Left lung (tissue), 10 donors: ENCODE measurements around the gene SMCO2. TPM values are rescaled to one million over a fixed set of nuclear protein-coding genes. Genes with fewer than 3 reads are reported as not detected.
A peak's percentile ranks its signal among the peaks of the same experiment; 100 is the strongest.

ENCODE experiments used
- ATAC-seq: fragments of 200-7000 bp; cut with Tn5 transposase; one replicate; pipeline ENCODE4 v1.9.1; 2020; ENCODE audit warnings: moderate library complexity
- DNase-seq, 4 donors: peaks; one replicate each; pipeline ENCODE4 v3.0.0-alpha.2; 2013 to 2020
- H3K27ac ChIP-seq, 2 donors: fragments of 200-600 bp; sonication (generic) in 1 of 2; one replicate each; pipeline versions ENCODE4 v1.5.0 to v1.8.0; 2020 to 2021
- H3K27me3 ChIP-seq, 2 donors: fragments of 200-600 bp; sonication (generic) in 1 of 2; one replicate each; pipeline versions ENCODE4 v1.5.0 to v1.8.0; 2020 to 2021
- H3K36me3 ChIP-seq, 2 donors: fragments of 200-600 bp; sonication (generic) in 1 of 2; one replicate each; pipeline versions ENCODE4 v1.5.0 to v1.8.0; 2020 to 2021
- H3K4me1 ChIP-seq, 2 donors: fragments of 200-600 bp; one replicate each; pipeline ENCODE4 v1.8.0; 2021
- H3K4me3 ChIP-seq, 2 donors: fragments of 200-600 bp; sonication (generic) in 1 of 2; one replicate each; pipeline versions ENCODE4 v1.5.0 to v1.8.0; 2020 to 2021; ENCODE audit warnings: mild to moderate bottlenecking in 1 of 2
- H3K9me3 ChIP-seq, 2 donors: fragments of 200-600 bp; sonication (generic) in 1 of 2; one replicate each; pipeline versions ENCODE4 v1.5.0 to v1.8.0; 2020 to 2021
- intact Hi-C, 2 donors: fragments of 100-400 bp; cut with DNase I; formaldehyde crosslinking; loops; one replicate each; pipeline versions ENCODE4 v1.11.2 to v1.14.2; 2022
- polyA plus RNA-seq, 6 donors: library from polyadenylated mRNA; unstranded; fragments of 120-200 nt; gene quantifications; one replicate each; pipeline ENCODE4 v1.2.1, GENCODE V29; 2013; ENCODE audit not compliant: insufficient read length in 6 of 6
- total RNA-seq, 2 donors: library from RNA; stranded (reverse); fragmentation: NEBNext Ultra II Directional; extraction: Animal tissue kit (Norgen Biotek cat#: 25700); gene quantifications; one replicate each; pipeline ENCODE4 v1.2.1, GENCODE V29; 2021
- TF ChIP-seq, protein P1 (sequence below), 2 donors: fragments of 200-600 bp; sonication (generic) in 1 of 2; IDR thresholded peaks; one replicate each; pipeline versions ENCODE4 v1.5.0 to v1.8.0; 2021; ENCODE audit warnings: antibody characterized with exemption in 2 of 2
- donor health status: DM: no; HTN: yes; CAD: no.
- donor health status: DM: no; HTN: no; CAD: no.

The SMCO2 gene
- total and polyA plus RNA-seq, 8 donors: 0.17 to 0.60 (median 0.27) TPM; not detected in 2

DNA sequence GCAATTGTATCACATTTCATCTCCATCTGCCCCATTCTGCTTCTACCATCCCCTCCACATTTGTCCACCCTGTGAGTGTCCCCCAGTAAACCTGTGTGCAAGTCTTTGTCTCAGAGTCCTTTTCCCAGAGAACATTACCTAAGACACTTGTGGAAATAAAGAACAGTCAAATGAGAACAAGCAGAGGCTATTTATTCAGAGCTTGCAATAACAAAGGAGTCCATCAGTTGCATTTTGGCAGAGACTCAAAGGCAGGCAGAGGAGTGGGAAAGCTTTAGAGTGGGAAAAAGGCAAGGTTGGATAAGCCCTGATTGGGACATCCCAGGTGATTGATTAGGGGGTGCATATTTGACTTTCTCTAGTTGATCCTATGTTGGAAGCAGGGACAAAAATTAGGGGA is 59.2 kb downstream of the SMCO2 start:
- no peak overlapping the region for H3K4me3 ChIP-seq
- TF ChIP-seq, protein P1, sequence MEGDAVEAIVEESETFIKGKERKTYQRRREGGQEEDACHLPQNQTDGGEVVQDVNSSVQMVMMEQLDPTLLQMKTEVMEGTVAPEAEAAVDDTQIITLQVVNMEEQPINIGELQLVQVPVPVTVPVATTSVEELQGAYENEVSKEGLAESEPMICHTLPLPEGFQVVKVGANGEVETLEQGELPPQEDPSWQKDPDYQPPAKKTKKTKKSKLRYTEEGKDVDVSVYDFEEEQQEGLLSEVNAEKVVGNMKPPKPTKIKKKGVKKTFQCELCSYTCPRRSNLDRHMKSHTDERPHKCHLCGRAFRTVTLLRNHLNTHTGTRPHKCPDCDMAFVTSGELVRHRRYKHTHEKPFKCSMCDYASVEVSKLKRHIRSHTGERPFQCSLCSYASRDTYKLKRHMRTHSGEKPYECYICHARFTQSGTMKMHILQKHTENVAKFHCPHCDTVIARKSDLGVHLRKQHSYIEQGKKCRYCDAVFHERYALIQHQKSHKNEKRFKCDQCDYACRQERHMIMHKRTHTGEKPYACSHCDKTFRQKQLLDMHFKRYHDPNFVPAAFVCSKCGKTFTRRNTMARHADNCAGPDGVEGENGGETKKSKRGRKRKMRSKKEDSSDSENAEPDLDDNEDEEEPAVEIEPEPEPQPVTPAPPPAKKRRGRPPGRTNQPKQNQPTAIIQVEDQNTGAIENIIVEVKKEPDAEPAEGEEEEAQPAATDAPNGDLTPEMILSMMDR (IDR thresholded peaks at IDR 0.05): no peak
- no peaks in the 10 kb centered on the region for H3K36me3 ChIP-seq
- intact Hi-C loops: no loop called here
- no peaks in the 10 kb centered on the region for H3K4me1 ChIP-seq
- DNase-seq: no peak
- peak overlapping the region in 1 of 2 donors; percentile 9 for H3K27ac ChIP-seq
- H3K9me3 ChIP-seq: no peaks in the 10 kb centered on the region
- no peak for ATAC-seq
- H3K27me3 ChIP-seq: no peaks in the 10 kb centered on the region

DNA sequence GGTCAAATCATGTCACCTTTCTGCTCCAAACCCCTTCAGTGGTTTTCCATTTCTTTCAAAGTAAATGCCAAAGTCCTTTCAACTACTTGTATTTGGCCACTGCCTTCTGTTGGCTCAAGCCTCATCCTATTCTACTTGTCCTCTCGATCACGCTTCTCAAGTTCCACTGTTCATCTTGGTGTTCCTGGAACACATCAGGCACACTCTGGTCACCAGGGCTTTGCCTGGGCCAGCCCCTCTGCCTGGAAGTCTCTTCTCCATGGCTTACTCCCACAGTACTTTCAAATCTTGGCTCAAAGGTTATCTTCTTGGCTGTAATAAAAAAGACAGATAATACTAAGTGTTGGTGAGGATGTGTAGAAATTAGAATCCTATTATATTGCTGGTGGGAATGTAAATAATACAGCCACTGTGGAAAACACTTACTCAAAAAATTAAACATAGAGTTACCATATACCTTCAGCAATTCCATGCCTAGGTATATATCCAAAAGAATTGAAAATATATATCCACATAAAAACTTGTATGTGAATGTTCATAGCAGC is 60.2 kb downstream of the SMCO2 start:
- DNase-seq (no peak), ATAC-seq (no peak)
- Histone ChIP-seq H3K36me3 (no peaks in the 10 kb centered on the region), H3K27me3 (no peaks in the 10 kb centered on the region), H3K4me1 (no peaks in the 10 kb centered on the region), H3K9me3 (no peaks in the 10 kb centered on the region), H3K4me3 (no peak overlapping the region), H3K27ac (no peak overlapping the region)
- TF ChIP-seq, protein P1 (IDR thresholded peaks at IDR 0.05): no peak
- intact Hi-C loops: no loop called here

- TF ChIP-seq, protein P1 (IDR thresholded peaks at IDR 0.05): no peak
- intact Hi-C loops: no loop called here
- Histone ChIP-seq H3K36me3 (no peaks in the 10 kb centered on the region), H3K27me3 (no peaks in the 10 kb centered on the region), H3K4me3 (no peak overlapping the region), H3K27ac (no peak overlapping the region), H3K4me1 (no peaks in the 10 kb centered on the region), H3K9me3 (no peaks in the 10 kb centered on the region)
- DNase-seq (no peak), ATAC-seq (no peak)
These were observed 62.3 kb downstream of the SMCO2 start for GRCh38 chr12:27508736-27509431.

DNA sequence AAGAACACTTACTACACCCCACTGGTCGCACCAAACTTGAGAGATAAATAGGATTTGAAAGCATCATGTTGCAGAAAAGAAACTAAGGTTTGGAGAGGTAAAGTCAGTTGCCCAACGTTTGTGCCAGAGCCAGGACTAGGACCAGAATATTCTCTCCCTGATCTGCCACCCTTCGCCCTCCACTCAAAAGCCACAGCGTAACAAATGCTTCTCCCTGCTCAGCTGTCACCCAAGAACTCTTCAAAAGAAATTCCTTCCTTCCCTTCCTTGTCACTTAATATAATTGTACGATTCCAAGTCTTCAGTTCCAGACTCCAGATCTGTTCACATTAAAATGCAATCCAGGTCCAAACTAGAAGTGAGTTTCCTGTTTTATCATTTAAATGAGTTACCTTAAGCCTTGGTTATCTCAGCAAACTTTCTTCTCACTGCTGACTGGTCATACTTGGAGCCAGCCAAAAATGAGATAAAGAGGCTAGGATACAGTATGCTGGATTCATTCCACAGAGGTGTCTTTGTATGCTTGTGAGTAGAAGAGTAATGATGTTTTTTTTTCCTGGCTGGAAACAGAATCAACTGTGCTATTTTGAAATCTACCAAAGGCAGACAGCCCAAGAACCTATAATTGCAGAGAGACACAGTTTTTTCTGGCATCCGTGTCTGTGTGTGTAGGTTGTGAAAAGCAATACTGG is 64.6 kb downstream of the SMCO2 start:
- TF ChIP-seq, protein P1 (IDR thresholded peaks at IDR 0.05): no peak
- ATAC-seq (peak; percentile 23), DNase-seq (peak in 2 of 4 donors; percentile 36 to 56)
- H3K27me3 ChIP-seq: no peaks in the 10 kb centered on the region
- intact Hi-C loops: no loop called here
- no peaks in the 10 kb centered on the region for H3K36me3 ChIP-seq
- no peaks in the 10 kb centered on the region for H3K4me1 ChIP-seq
- no peak overlapping the region for H3K27ac ChIP-seq
- no peak overlapping the region for H3K4me3 ChIP-seq
- H3K9me3 ChIP-seq: no peaks in the 10 kb centered on the region

DNA sequence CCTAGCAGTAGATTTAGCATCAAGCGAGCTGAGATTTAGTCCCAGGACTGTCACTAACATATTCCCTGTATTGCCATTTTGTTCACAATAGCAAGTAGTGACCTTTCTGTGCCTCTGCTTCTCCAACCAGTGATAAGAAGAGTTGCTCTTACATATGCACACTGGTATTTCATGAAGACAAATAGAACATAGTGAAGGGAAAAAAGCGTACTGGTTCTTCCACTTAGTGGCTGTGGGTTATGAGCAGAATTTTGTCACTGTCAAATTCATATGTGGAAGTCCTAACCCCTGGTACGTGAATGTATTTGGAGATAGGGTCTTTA is 65.1 kb downstream of the SMCO2 start:
- ATAC-seq: peak; percentile 30
- no peak overlapping the region for H3K27ac ChIP-seq
- H3K27me3 ChIP-seq: no peaks in the 10 kb centered on the region
- no peaks in the 10 kb centered on the region for H3K9me3 ChIP-seq
- H3K4me1 ChIP-seq: no peaks in the 10 kb centered on the region
- H3K36me3 ChIP-seq: no peaks in the 10 kb centered on the region
- DNase-seq: no peak
- no peak overlapping the region for H3K4me3 ChIP-seq
- TF ChIP-seq, protein P1 (IDR thresholded peaks at IDR 0.05): no peak
- intact Hi-C loops: no loop called here
